Gastrocnemius medialis (tissue), 4 donors: ENCODE measurements around the gene TRMT112.

Source experiments
- POLR2A ChIP-seq, 2 donors: fragments of 450-650 bp; IDR thresholded peaks; one replicate each; pipeline ENCODE4 v1.6.1; 2017; ENCODE audit warnings: antibody characterized with exemption in 2 of 2, mild to moderate bottlenecking in 2 of 2, moderate library complexity in 2 of 2
- TF ChIP-seq, protein P1 (sequence below), 5 experiments: fragments of 450-650 bp in 3 of 5; fragments of 200-600 bp in 2 of 5; sonication (generic) in 2 of 5; IDR thresholded peaks in 4 of 5; conservative IDR thresholded peaks in 1 of 5; 1 replicate in 4 of 5; 2 replicates in 1 of 5; pipeline ENCODE4 v1.5.1; 2016 to 2019; ENCODE audit warnings: antibody characterized with exemption in 5 of 5, mild to moderate bottlenecking in 3 of 5, moderate library complexity in 3 of 5

DNA sequence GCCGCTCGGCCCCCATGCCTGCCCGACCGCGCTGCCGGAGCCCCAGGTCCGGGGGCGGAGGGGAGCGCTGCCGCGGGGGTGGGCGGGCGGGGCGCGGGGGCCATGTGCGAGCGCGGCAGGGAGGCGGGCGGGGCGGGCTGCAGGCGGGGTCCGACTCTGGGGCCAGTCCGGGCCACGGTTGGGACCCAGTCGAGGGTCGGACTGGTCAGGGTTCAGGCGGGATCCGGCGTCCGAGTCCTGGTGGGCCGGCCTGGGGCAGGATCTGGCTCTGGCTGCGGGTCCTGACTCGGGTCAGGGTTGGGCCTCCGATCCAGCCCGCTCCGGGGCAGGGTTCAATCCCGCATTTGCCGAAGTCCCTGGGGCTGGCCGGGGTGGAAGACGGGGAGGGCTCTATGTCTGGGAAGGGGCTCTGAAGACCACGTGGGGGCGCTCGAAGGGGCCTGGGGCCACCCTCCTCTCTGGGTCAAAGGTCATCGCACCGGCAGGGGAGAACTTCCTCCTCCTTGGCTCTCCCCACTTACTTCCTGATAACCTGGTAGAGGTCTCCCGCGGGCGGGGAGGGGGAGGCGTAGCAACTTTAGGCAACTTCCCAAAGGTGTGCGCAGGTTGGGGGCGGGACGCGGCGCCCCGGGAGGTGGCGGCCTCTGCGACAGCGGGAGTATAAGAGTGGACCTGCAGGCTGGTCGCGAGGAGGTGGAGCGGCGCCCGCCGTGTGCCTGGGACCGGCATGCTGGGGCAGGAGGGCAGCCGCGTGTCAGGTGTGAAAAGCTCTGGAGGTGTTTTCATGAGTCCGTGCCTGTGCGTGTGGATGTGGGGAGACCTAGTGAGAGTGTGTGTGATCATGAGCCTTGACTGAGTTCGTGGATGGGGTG is 11.4 kb downstream of the TRMT112 start:
- TF ChIP-seq, protein P1, sequence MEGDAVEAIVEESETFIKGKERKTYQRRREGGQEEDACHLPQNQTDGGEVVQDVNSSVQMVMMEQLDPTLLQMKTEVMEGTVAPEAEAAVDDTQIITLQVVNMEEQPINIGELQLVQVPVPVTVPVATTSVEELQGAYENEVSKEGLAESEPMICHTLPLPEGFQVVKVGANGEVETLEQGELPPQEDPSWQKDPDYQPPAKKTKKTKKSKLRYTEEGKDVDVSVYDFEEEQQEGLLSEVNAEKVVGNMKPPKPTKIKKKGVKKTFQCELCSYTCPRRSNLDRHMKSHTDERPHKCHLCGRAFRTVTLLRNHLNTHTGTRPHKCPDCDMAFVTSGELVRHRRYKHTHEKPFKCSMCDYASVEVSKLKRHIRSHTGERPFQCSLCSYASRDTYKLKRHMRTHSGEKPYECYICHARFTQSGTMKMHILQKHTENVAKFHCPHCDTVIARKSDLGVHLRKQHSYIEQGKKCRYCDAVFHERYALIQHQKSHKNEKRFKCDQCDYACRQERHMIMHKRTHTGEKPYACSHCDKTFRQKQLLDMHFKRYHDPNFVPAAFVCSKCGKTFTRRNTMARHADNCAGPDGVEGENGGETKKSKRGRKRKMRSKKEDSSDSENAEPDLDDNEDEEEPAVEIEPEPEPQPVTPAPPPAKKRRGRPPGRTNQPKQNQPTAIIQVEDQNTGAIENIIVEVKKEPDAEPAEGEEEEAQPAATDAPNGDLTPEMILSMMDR (IDR thresholded peaks at IDR 0.05 in 4 of 5, conservative IDR thresholded peaks at IDR 0.05 in 1 of 5), result peak in 2 of 5 experiments; percentile 44 to 52
- TF ChIP-seq POLR2A (IDR thresholded peaks at IDR 0.05), result no peak
